ENCODE data around the gene C22orf15.
"Not testable (repeated sequence)": the region's sequence is repeated elsewhere in the genome, so short reads cannot be mapped to it uniquely, and the experiment has no call there.

C22orf15 gene, protein sequence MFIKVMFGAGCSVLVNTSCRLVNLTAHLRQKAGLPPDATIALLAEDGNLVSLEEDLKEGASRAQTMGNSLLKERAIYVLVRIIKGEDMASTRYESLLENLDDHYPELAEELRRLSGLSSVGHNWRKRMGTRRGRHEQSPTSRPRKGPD

DNA sequence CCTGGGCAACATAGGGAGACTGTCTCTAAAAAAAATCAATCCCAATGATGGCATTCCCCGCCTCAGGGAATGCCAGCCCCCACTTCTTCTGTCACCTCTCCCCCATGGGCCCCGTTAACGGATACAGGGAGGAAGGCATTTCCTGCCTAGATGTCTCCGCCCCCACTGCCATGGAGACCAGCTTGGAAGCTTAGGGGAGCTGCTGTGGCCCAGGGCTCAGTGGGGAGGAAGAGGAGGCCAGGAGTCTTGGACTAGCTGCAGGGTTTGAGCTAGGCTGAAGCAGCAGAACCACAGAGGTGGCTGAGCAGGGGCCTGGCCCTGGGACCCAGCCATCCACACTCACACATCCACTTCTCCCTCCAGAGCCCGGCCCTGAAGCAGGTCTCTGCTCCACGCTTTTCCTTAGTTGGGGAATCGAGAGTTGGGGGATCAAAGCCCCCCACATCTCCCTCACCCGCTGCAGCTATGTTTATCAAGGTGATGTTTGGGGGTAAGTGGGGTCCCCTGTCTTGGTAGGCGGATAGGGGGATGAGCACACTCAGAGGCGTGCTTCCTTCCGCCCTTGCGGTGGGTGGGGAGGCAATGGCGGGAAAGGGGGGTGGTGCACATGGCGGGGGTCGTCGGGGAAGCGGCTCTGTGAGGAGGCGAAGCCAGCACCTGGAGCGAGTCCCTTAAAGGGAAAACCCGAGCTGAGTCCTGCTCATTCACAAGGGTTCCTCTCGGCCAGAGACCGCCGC lies at the start of gene C22orf15:
Gene C22orf15 (plus strand): TSS at position 149 of the 737 bp plus-strand sequence. CDS start 317 bp downstream, at position 466.
- peak; percentile 66 for DNase-seq

DNA sequence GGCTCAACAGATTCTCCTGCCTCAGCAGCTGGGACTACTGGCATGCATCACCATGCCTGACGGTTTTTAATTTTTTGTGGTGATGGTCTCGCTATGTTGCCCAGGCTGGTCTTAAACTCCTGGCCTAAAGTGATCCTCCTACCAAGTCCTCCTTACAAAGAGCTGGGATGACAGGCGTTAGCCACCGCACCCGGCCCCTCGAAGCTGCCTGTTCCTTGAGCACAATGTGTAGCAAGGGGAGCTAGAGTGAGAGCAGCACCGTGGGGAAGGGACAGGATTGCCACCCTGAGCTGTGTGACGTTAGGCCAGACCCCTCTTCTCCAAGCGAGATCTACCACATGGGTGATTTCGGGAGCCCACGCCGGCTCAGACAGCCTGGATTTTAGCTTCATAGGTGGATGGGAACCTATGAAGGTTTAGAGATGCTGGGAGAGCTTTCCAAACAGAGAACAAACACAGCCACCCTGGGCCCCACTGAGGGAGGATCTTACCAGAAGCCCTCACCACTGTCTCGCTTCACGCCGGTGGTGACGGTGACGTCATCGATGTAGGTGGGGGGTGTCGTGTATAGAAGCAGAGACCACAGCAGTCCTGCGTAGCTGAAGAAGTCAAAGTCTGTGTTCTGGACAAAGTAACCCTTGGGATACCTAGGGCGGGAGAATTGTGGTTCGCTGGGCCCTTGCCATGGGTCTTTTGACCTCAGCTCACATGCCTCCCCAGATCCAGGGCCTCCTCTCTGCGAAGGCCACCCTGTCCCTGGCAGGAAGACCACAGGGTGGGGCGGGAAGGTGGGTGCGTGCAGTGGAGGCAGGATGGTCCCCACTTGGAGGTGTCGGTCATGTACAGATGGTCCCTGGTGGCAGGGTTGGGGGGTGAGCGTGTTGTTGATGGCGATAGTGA lies 48.8 kb upstream of the C22orf15 start:
- no peak for DNase-seq

DNA sequence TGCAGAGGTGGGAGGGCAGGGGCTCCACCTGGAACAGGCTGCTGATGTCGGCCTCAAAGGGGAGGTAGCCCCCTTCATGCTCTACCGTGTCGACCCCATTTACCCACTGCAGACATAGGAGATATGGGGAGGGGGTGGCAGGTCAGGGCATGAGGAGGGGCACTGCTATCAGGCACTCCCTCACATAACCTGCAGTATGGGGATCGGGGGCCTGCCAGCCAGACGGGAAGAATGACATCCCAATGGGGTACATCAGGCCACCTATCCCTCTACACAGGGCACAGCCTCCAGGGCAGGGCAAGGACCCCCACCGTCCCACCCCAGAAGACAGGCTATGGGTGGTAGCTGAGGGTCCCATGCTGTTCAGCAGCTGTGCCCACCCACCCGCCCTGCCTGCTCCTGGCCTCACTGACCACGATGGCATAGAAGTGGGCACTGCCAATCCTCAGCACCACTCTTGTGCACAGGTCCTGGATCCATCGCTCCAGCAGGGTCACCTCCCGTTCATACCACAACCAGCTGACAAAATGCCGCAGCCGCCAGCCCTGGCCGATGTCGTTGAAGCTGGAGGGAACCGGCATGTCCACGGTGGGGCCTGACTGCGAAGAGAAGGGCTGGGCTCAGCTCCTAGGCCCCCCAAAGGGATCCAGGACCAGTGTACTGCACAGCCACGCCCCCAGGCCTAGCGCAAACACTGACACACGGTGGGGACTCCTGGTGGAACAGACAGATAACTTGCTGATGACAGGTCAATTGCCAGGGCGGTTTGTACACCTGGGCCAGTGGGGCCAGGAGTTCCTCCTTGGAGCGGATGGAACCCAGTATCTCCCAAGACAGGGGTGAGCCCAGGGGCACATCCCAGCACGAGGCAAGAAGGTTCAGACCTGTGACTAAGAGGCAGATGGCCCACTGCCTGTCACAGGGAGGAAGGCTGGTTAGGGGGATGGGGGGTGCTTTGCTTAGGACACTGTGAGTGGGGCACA lies 47.9 kb upstream of the C22orf15 start:
- DNase-seq = no peak

DNA sequence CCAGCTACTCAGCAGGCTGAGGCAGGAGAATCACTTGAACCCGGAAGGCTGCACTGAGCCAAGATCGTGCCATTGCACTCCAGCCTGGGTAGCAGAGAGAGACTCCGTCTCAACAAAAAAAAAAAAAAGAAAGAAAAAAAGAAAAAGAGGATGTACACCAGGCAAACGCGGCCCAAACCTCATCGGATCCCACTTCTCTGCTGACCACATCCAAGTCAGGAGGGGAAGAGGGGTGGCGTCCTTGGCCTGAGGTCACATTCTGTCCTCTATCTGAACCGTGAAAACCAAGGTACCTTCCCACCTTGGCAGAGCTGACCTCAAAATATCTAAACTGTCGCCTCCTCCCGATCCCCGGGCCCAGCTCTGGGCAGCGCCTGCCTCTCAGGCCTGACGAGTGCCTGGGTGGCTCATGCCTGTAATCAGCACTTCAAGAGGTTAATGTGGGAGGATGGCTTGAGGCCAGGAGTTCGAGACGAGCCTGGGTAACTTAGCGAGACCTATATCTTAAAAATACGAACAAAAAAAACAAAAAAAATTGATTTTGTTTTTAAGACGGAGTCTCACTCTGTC lies 46.9 kb upstream of the C22orf15 start:
- DNase-seq = no peak

DNA sequence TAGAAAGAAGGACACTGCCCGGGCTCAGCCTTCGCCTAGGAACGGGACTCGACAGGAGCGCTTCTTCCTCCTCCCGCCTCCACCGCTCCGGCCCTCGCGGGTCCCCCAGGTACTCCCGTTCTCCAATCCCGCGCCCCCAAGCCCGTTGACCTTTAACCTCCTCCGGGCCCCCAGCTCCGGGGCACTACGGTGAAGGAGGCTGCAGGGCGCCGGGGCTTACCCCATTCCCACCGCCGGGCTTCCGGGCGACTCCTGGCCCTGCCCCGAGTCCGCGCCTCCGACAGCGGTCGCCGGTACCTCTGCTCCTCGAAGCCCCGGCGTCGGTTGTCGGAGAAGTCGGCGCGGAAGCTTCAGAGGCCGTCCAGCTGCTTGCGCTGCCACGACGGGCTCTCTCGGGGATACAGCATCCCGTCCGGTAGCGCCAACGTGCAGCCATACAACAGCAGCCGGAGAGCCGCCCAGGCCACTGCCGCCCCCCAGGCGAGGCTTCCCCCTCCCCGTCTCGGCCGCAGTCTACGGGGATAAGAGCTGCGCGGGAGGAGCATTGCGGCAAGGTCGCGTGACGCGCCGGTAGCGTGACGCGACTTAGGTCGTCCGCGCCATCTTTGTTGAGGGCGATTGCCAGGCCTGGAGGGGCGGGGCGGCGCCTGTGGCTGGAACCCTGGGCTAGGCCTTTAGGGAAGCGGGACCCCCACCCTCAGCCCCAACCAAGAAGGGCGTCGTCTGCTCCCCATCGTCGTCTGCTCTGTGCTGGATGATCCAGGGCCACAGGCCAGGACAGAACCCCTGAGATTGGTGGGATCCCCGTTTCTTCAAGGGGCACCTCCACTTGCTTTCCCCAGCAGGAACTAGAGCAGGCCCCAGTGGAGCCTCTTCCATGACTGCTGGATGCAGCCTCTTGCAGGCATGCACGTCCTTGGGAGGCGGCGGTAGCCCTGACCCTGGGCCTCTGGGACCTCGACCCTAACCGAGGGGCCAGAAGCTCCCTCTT lies 45.7 kb upstream of the C22orf15 start:
- DNase-seq = peak; percentile 96

DNA sequence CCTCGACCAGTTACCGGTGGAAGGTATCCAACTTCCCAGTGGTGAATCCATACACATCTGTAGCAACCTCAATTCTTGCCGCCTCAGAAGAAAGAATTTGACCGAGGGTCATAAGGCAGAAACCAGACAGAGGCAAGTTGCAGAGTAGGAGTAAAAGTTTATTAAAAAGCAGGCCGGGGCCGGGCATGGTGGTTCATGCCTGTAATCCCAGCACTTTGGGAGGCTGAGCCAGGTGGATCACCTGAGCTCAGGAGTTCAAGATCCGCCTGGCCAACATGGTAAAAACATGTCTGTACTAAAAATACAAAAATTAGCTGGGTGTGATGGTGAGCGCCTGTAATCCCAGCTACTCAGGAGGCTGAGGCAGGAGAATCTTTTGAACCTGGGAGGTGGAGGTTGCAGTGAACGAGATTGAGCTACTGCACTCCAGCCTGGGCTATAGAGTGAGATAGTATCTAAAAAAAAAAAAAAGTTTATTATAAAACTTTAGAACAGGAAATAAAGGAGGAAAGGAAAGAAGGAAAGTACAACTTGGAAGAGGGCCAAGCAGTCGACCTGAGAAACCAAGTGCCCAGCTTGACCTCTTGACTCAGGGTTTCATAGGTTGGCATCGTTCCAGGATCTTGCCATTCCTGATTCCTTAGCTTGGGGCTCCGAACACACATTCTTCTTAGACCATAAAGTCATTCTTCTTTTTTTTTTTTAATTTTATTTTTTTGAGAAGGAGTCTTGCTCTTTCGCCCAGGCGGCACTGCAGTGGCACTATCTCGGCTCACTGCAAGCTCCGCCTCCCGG lies 44.2 kb upstream of the C22orf15 start:
- no peak for DNase-seq

DNA sequence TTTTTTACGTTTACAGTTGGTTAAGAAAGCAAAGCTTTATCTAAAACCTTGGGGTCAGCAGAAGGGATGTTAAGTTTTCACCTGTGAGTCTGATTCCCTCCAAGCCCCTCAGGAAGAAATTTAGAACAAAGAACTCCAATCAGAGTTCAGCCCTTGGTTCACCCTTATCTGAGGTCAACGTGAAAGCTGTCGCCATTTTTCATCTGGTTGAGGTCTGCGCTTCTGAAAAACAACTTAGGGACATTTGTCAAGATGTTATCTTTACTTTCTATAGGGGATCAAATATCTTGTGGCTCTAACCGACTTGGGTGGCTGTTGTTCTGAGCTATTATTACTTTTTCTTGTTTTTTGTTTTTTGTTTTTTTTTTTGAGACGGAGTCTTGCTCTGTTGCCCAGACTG lies 41.9 kb upstream of the C22orf15 start:
- no peak for DNase-seq

DNA sequence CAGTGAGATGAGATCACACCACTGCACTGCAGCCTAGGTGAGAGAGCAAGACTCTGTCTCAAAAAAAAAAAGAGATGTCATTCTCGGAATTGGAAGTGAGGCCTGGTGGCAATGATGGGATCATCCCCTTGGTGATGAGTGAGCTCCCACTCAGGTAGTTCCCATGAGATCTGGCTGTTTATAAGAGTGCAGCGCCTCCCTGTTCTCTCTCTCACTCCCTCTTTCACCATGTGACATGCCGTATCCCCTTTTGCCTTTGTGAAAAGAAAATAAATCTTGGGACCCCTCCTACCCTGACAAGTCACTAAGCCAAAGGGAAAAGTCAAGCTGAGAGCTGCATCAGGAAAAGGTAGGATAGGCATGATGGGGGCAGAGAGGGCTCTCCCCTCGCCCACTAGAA lies 40.6 kb upstream of the C22orf15 start:
- DNase-seq = no peak

DNA sequence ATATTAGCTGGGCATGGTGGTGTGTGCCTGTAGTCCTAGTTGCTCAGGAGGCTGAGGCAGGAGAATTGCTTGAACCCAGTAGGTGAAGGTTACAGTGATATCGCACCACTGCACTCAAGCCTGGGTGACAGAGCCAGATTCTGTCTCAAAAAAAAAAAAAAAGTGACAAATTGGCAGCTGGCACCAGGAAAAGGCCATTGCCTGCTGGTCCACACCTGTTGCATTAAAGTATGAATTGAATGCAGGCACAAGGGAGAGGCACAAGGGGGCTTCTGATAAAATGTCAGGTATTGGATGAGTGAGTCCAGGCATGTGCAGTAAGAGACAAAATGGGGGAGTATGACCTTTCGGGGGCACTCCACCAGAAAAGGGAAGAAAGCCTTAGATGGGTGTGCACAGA lies 40.1 kb upstream of the C22orf15 start:
- no peak for DNase-seq

DNA sequence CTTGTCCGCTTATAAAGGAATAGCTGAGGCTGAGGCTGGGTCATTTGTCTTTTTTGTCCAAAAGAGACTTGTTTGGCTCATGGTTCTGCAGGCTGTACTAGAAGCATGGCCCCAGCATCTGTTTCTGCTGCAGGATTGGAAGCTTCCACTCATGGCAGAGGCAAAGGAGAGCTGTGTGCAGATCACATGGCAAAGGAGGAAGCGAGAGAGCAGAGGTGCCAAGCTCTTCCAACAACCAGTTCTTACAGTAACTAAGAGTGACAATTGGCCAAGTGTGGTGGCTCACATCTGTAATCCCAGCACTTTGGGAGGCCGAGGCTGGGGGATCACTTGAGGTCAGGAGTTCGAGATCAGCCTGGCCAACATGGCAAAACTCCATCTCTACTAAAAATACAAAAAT lies 34.7 kb upstream of the C22orf15 start:
- DNase-seq = not testable (repeated sequence)

DNA sequence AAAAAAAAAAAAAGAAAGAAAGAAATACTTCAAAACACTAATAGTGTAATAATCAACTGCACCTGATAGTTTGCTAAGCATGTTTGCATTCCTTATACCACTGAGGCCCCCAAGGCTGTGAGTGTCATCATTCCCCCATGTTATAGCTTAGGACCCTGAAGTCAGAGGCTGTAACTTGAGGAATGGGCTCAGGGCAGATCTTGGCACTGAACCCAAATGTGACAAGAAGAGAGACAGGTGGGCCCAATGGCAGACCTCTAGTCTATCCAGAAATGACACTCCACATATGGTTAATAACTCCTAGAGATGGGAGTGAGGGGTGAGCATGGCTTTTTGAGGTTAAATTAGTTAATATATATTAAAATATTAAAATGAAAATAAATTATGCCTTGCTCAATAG lies 25.1 kb upstream of the C22orf15 start:
- DNase-seq = no peak

DNA sequence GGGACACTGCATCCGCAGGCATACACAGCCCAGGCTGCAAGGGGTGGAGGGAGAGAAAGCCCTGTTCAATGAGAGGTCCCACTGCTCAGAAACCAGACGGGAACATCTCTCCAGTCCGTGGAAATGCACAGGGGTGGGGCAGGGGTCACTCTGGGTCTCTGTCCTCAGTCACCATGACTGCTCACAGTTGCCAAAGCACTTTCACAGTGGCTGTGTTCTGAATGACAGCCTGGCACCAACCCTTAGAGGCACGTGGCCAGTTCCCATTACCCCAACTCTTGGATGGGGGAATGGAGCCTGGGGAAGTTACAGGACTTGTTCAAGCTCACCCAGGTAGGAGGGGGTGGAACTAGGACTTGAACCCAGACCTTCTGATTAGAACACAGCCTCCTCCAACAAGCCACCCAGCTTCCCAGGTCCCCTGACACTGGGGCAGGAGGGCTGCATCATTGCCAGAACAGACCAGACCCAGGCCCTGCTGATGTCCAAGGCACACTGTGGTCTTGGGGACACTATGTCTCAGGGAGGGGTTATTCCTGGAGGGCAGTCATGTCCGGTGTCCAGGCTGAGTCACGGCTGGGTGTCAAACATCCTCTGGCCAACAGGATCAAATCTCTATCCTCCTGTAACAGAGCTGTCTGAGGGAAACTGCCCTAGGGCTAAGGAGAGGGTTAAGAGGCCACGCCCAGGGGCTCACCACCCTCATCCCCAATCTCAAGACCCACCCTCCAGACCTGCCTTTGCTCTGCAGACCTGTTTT lies 20.1 kb upstream of the C22orf15 start:
- no peak for DNase-seq

DNA sequence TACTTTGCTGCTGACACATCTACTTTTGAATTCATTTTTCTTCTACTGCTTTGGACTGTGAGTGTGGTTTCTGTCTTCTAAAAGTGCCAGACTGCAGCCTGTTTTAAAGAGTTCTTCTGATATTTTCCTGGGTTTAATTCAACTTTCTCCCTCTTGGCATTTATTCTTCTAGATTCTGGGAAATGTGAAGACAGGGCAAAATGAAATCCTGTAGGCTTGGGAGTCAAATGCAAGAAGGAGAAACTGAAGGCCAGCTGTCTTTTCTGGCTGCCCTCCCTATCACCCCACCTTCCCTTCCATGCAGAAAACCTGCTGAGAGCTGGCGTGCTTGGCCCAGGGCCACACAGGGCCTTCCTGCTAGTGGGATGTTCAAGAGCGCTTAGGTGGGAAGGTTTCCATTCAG lies 19.5 kb upstream of the C22orf15 start:
- no peak for DNase-seq

DNA sequence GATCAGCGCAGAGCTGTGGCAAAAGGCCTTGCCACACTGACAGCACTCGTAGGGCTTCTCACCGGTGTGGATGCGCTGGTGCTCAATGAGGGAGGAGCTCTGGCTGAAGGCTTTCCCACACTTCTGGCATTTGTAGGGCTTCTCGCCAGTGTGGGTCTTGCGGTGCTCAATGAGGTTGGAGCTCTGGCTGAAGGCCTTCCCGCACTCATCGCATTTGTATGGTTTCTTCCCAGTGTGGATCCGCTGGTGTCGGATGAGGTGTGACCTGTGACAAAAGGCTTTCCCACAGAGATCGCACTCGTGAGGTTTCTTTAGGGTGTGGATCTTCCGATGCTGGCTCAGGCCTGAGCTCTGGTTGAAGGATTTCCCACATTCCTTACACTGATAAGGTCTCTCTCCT lies 18.8 kb upstream of the C22orf15 start:
- no peak for DNase-seq

DNA sequence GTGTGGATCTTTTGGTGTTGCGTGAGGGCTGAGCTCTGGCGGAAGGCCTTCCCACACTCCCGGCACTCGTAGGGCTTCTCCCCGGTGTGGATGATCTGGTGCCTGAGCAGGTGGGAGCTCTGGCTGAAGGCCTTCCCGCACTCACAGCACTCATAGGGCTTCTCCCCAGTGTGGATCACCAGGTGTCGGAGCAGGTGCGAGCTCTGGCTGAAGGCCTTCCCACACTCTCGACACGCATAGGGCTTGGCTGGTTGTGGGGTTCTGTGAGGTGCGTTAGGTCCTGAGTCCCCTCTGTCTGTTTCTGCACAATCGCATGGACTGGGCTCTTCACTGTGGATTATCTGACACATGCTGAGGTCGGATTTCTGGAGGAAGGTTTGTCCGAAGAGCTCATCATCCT lies 18.3 kb upstream of the C22orf15 start:
- no peak for DNase-seq

DNA sequence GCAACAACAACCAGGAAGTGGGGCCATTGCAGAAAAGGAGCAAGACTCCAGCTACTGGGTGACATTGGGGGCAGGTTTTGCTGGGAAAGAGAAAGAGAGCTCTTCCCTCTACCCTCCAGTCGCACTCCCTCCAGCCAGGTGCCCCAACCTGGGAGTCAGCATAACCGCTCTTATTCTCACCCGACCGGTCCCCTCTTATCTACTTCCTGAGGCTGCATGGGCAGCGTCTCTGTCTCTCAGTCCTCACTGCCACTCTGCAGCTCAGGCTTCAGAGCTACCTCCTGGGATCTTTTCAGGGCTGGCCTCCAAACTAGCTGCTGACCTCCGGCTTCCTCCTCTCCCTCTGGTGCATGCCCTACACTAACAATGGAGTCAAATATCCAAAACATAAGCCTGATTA lies 17.0 kb upstream of the C22orf15 start:
- no peak for DNase-seq

DNA sequence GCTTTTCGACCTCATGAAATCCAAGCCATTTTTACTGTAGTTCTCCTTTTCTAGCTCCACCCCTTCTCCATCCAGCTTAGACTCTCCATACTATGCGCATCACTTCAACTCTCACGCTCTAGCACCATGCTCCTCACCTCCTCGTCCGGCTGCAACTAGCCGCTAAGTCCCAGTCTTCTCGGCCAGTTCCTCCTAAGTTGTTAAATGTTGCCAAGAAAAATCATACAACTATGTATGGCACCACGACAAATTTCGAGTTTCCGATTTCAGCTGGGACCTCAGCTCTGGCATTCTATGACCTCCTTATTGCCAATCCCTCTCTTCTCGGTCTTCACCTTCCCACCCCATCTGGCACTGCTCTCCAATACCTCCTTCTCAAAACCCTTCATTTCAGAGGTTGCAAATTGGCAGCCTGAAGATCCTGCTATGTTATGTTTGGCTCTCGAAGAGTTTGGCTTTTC lies 12.9 kb upstream of the C22orf15 start:
- DNase-seq = no peak

DNA sequence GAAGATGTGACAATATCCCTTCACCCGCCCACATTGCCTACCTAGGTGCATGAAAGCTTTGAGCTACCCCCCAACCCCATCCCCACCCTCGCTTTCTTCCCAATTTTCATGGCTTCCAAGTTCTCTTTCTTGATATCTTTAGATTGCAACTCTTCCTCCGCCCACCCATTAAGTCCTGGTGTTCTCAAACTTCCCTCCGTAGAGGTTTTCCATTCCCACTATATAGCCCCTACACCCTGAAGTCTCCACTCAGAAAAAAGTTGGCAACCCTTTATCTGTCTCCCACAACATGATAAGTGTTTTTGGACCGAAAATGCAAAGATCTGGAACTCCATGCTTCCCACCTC lies 12.4 kb upstream of the C22orf15 start:
- DNase-seq = no peak

All from eye (tissue), 1 donor.